HepG2 (cell line): ENCODE results near the gene CFAP97D1. TPM values are rescaled to one million over a fixed set of nuclear protein-coding genes. Genes with fewer than 3 reads are reported as not detected.

Experiments
- ATAC-seq: fragments of 200-7000 bp; cut with Tn5 transposase; 3 replicates; pipeline ENCODE4 v1.9.1; 2020; ENCODE audit warnings: mild to moderate bottlenecking, moderate library complexity
- BruUV-seq: library from RNA; stranded (reverse); fragments of 400-500 nt; replicated peaks from 2 replicates; lab custom pipeline; 2021; lab: Mats Ljungman, UMichigan
- CTCF ChIA-PET: fragments of 300-600 bp; formaldehyde crosslinking; extraction: SDS; loops from one replicate; lab custom pipeline; 2021; ENCODE audit warnings: low total read pairs, inconsistent platforms, low intra/inter-chr PET ratio; lab: Yijun Ruan, JAX
- POLR2A ChIA-PET: fragments of 350-600 bp; sonication (Branson Sonifier 250); formaldehyde crosslinking; loops from one replicate; lab custom pipeline; 2020; ENCODE audit warnings: antibody characterized with exemption, inconsistent platforms; lab: Yijun Ruan, JAX
- DNase-seq: peaks from one replicate; pipeline ENCODE4 v3.0.0-alpha.2; 2015; ENCODE audit warnings: low spot score
- FAIRE-seq: peaks from 3 replicates; lab custom pipeline; 2011; peaks lifted over from hg19 to GRCh38; lab: Jason Lieb, UNC
- H2AFZ ChIP-seq: one replicate; pipeline ENCODE4 v1.6.1; 2011; ENCODE audit warnings: low read length, inconsistent platforms
- H3K27ac ChIP-seq: fragments of 300-600 bp; 3 replicates; pipeline ENCODE4 v1.8.0; 2011; ENCODE audit warnings: mixed run types, mild to moderate bottlenecking, mixed read lengths, low read length, inconsistent platforms; ENCODE audit not compliant: insufficient read depth; ENCODE audit errors: extremely low read length
- H3K27me3 ChIP-seq, 2 experiments: fragments of 200-600 bp in 1 of 2; 2 replicates in 1 of 2; 3 replicates in 1 of 2; pipeline versions ENCODE4 v1.6.0 to v1.8.0; 2011; ENCODE audit warnings: low read length in 2 of 2, mild to moderate bottlenecking in 2 of 2, moderate library complexity in 2 of 2, inconsistent platforms in 1 of 2; ENCODE audit not compliant: insufficient read depth in 2 of 2, control insufficient read depth in 1 of 2
- H3K36me3 ChIP-seq, 2 experiments: fragments of 200-600 bp in 1 of 2; replicated peaks in 1 of 2; 2 replicates in 1 of 2; 3 replicates in 1 of 2; pipeline versions ENCODE4 v1.5.1 to v1.8.0; 2011; ENCODE audit warnings: low read length in 2 of 2, inconsistent platforms in 1 of 2; ENCODE audit not compliant: insufficient read depth in 2 of 2, control insufficient read depth in 1 of 2
- H3K4me1 ChIP-seq: 2 replicates; pipeline ENCODE4 v1.5.1; 2012; ENCODE audit warnings: low read length, inconsistent platforms; ENCODE audit not compliant: insufficient read depth
- H3K4me2 ChIP-seq: 2 replicates; pipeline ENCODE4 v1.6.0; 2011; ENCODE audit warnings: low read depth, low read length, inconsistent platforms
- H3K4me3 ChIP-seq, 3 experiments: fragments of 200-600 bp in 1 of 3; sonication (generic), shearing (Covaris generic) in 1 of 3; replicated peaks in 1 of 3; 2 replicates each; pipeline ENCODE4 v1.5.1; 2011 to 2016; ENCODE audit warnings: low read length in 3 of 3, inconsistent platforms in 2 of 3, low read depth in 2 of 3, mild to moderate bottlenecking in 2 of 3, control low read depth in 1 of 3, mixed read lengths in 1 of 3; ENCODE audit not compliant: insufficient read depth in 1 of 3
- H3K79me2 ChIP-seq: one replicate; pipeline ENCODE4 v1.6.1; 2011; ENCODE audit warnings: low read length, inconsistent platforms; ENCODE audit not compliant: insufficient read depth
- H3K9ac ChIP-seq: 2 replicates; pipeline ENCODE4 v1.6.0; 2011; ENCODE audit warnings: mild to moderate bottlenecking, low read depth, low read length, inconsistent platforms; ENCODE audit not compliant: insufficient read depth
- H3K9me3 ChIP-seq: 2 replicates; pipeline ENCODE4 v1.5.1; 2012; ENCODE audit warnings: mild to moderate bottlenecking, low read length
- H4K20me1 ChIP-seq: 2 replicates; pipeline ENCODE4 v1.6.0; 2011; ENCODE audit warnings: inconsistent platforms, mild to moderate bottlenecking, low read length, moderate library complexity; ENCODE audit not compliant: insufficient read depth
- ARNTL ChIP-seq: sonication (generic); formaldehyde crosslinking; IDR thresholded peaks from 2 replicates; pipeline ENCODE4 v1.4.0; 2020; ENCODE audit warnings: mild to moderate bottlenecking, missing genetic modification reagents
- CREM ChIP-seq, 2 experiments: sonication (generic) in 1 of 2; formaldehyde crosslinking in 1 of 2; IDR thresholded peaks; 2 replicates each; pipeline versions ENCODE4 v1.4.0 to v1.6.1; 2016 to 2020; ENCODE audit warnings: antibody characterized with exemption in 1 of 2, mild to moderate bottlenecking in 1 of 2, missing genetic modification reagents in 1 of 2
- HOXA3 ChIP-seq: sonication (generic); formaldehyde crosslinking; IDR thresholded peaks from 2 replicates; pipeline ENCODE4 v1.5.0; 2020; ENCODE audit warnings: missing genetic modification reagents
- JDP2 ChIP-seq: sonication (generic); formaldehyde crosslinking; IDR thresholded peaks from 2 replicates; pipeline ENCODE4 v1.8.1; 2022; ENCODE audit warnings: missing genetic modification reagents, borderline replicate concordance
- MBD4 ChIP-seq: IDR thresholded peaks from 2 replicates; pipeline ENCODE4 v1.6.1; 2012; ENCODE audit warnings: low read length, inconsistent platforms, borderline replicate concordance
- NAIF1 ChIP-seq: sonication (generic); formaldehyde crosslinking; IDR thresholded peaks from 2 replicates; pipeline ENCODE4 v1.5.0; 2020; ENCODE audit warnings: mild to moderate bottlenecking, missing genetic modification reagents, borderline replicate concordance
- RBAK ChIP-seq: sonication (generic); formaldehyde crosslinking; IDR thresholded peaks from 2 replicates; pipeline ENCODE4 v1.5.1; 2020; ENCODE audit warnings: mild to moderate bottlenecking, missing genetic modification reagents
- SP1 ChIP-seq, 2 experiments: fragments of 450-650 bp in 1 of 2; sonication (generic) in 1 of 2; formaldehyde crosslinking in 1 of 2; IDR thresholded peaks; 2 replicates each; pipeline versions ENCODE4 v1.4.0 to v1.6.1; 2016 to 2020; ENCODE audit warnings: missing genetic modification reagents in 1 of 2
- ZNF589 ChIP-seq: sonication (generic); formaldehyde crosslinking; conservative IDR thresholded peaks from 2 replicates; pipeline ENCODE4 v1.8.0; 2022; ENCODE audit warnings: mild to moderate bottlenecking, moderate library complexity, missing genetic modification reagents
- ZNF777 ChIP-seq: sonication (generic); formaldehyde crosslinking; IDR thresholded peaks from 2 replicates; pipeline ENCODE4 v1.4.0; 2020; ENCODE audit warnings: missing genetic modification reagents
- ZNF792 ChIP-seq: IDR thresholded peaks from 2 replicates; pipeline ENCODE4 v1.6.1; 2016
- WGBS: methylation state at CpG from one replicate; pipeline ENCODE4 v1.1.6; 2017; ENCODE audit warnings: low lambda C conversion rate; 5-methylcytosine and 5-hydroxymethylcytosine counted together
- in situ Hi-C: cut with HindIII; loops from 2 replicates; pipeline ENCODE4 v1.10.0; 2017; ENCODE audit warnings: low pct_unique_long_range_greater_than_20kb; ENCODE audit not compliant: extremely low pct_ligation_motif_present
- intact Hi-C: fragments of 100-400 bp; cut with micrococcal nuclease; formaldehyde crosslinking; loops from one replicate; pipeline ENCODE4 v1.10.0; 2022; ENCODE audit not compliant: unreplicated experiment
- polyA plus RNA-seq, 8 experiments: library from polyadenylated mRNA; depleted of rRNA in 3 of 8; stranded (reverse) in 7 of 8; unstranded in 1 of 8; fragments of >200 nt; fragmentation: Illumina TruSeq in 4 of 8; extraction: Trizol in 4 of 8; gene quantifications; 2 replicates each; pipeline versions ENCODE4 v1.2.1 to v1.2.3, GENCODE V29; 2011 to 2016; ENCODE audit warnings: low read depth in 4 of 8, missing spikeins in 1 of 8, mixed read lengths in 1 of 8; ENCODE audit not compliant: insufficient read depth in 1 of 8
- total RNA-seq, 5 experiments: library from RNA; depleted of rRNA; stranded (reverse); fragments of >200 nt; fragmentation: Illumina TruSeq; extraction: Trizol; gene quantifications; 2 replicates each; pipeline ENCODE4 v1.2.3, GENCODE V29; 2016; ENCODE audit warnings: low read depth in 1 of 5
- TF ChIP-seq, protein P1 (sequence below): sonication (generic); formaldehyde crosslinking; IDR thresholded peaks from 2 replicates; pipeline ENCODE4 v1.5.1; 2020; ENCODE audit warnings: mild to moderate bottlenecking, missing genetic modification reagents, borderline replicate concordance
- TF ChIP-seq, protein P2 (sequence below): sonication (generic); formaldehyde crosslinking; conservative IDR thresholded peaks from 2 replicates; pipeline ENCODE4 v1.4.0; 2020; ENCODE audit warnings: missing genetic modification reagents
- TF ChIP-seq, protein P3 (sequence below): sonication (generic); formaldehyde crosslinking; IDR thresholded peaks from 2 replicates; pipeline ENCODE4 v1.4.0; 2020; ENCODE audit warnings: missing genetic modification reagents

The CFAP97D1 gene
- total and polyA plus RNA-seq, 2 of the 13 experiments (the other 11 are each of a cell fraction or from before 2014, with no cell fraction given) = 0.02 TPM; not detected in 1

DNA sequence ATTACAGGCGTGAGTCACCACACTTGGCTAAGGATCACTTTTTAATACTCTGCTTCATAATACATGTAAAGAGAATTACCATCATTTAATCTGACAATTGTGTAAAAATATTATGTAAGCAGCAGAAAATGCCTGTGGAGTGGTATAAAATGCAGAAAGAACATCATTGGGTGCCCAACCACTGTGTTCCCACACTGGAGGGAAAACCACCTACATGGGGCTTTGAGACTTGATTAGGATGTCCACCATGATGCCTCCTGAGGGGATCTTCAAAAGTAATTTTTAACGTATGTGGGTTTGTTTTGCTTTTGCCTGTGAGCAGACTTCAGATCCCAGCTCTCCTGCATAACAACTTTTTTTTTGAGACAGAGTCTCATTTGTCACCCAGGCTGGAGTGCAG is 18.8 kb downstream of the CFAP97D1 start:
- Histone ChIP-seq H3K27me3 (0 out of 5 replicates have a peak, but pooled peaks cover 0 to 10% of the 10 kb centered on the region in 2 experiments), H3K4me1 (peaks cover 53% of the 10 kb centered on the region), H3K9ac (no peak overlapping the region), H2AFZ (no peak overlapping the region), H3K9me3 (no peaks in the 10 kb centered on the region), H4K20me1 (no peaks in the 10 kb centered on the region), H3K27ac (no peak overlapping the region), H3K36me3 (no peaks in the 10 kb centered on the region), H3K4me2 (no peak overlapping the region), H3K4me3 (no peak overlapping the region), H3K79me2 (no peaks in the 10 kb centered on the region)
- intact Hi-C loops (no loop called here), in situ Hi-C loops (no loop called here)
- CTCF ChIA-PET = no interaction called here
- DNase-seq (no peak), FAIRE-seq (no peak), ATAC-seq (no peak)
- POLR2A ChIA-PET = no interaction called here
- 82% methylated on average over 2 of the region's 2 CpGs for WGBS
- no TSS peak for BruUV-seq
- no peak for TF ChIP-seq ZNF777 (CRISPR knock-in tag)
- no peak for TF ChIP-seq ARNTL (CRISPR knock-in tag)
- TF ChIP-seq HOXA3 (CRISPR knock-in tag) = no peak
- no peak for TF ChIP-seq NAIF1
- TF ChIP-seq, protein P1, sequence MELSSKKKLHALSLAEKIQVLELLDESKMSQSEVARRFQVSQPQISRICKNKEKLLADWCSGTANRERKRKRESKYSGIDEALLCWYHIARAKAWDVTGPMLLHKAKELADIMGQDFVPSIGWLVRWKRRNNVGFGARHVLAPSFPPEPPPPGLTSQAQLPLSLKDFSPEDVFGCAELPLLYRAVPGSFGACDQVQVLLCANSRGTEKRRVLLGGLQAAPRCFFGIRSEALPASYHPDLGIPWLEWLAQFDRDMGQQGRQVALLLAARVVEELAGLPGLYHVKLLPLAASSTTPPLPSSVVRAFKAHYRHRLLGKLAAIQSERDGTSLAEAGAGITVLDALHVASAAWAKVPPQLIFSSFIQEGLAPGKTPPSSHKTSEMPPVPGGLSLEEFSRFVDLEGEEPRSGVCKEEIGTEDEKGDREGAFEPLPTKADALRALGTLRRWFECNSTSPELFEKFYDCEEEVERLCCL (CRISPR knock-in tag) = no peak
- TF ChIP-seq, protein P2, sequence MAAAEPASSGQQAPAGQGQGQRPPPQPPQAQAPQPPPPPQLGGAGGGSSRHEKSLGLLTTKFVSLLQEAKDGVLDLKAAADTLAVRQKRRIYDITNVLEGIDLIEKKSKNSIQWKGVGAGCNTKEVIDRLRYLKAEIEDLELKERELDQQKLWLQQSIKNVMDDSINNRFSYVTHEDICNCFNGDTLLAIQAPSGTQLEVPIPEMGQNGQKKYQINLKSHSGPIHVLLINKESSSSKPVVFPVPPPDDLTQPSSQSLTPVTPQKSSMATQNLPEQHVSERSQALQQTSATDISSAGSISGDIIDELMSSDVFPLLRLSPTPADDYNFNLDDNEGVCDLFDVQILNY (CRISPR knock-in tag) = no peak

DNA sequence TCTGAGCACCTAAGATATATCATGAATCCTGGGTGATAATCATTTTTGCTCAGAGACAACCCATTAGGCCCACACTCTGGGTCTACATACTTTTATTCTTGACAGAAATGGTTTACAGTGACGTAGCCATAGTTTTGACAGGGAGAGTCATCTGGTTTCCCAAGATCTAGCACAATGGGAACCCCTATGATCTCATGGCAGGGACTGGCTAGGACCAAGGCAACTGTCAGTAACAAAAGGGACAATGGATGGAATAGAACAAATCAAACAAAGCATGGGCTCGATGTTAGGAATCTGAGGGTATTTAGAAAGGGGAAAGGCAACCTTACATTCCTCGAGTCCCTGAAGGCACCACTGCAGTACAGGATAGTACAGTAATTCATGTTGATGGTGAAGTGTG is 20.5 kb downstream of the CFAP97D1 start:
- ChIA-PET POLR2A (interaction anchor here (1.0 kb wide), 1 partner anchor 22 kb away, joined by 3 read pairs; the partner anchor contains the start of gene DUSP3), CTCF (no interaction called here)
- Histone ChIP-seq H2AFZ (no peak overlapping the region), H3K9me3 (no peaks in the 10 kb centered on the region), H3K79me2 (no peaks in the 10 kb centered on the region), H3K27me3 (0 out of 5 replicates have a peak, but pooled peaks cover 0 to 10% of the 10 kb centered on the region in 2 experiments), H3K4me2 (no peak overlapping the region), H3K36me3 (no peaks in the 10 kb centered on the region), H3K4me1 (peaks cover 54% of the 10 kb centered on the region), H3K4me3 (no peak overlapping the region), H3K27ac (no peak overlapping the region), H3K9ac (no peak overlapping the region), H4K20me1 (no peaks in the 10 kb centered on the region)
- DNase-seq (peak; percentile 37), ATAC-seq (no peak), FAIRE-seq (no peak)
- BruUV-seq = no TSS peak
- in situ Hi-C loops (no loop called here), intact Hi-C loops (no loop called here)
- WGBS = 82% methylated on average over 3 of the region's 3 CpGs
- TF ChIP-seq CREM (IDR thresholded peaks at IDR 0.05) (no peak), CREM (CRISPR knock-in tag; IDR thresholded peaks at IDR 0.05) (no peak), MBD4 (no peak), SP1 (IDR thresholded peaks at IDR 0.05) (no peak), SP1 (CRISPR knock-in tag; IDR thresholded peaks at IDR 0.05) (no peak), RBAK (no peak), JDP2 (CRISPR knock-in tag) (no peak), ZNF792 (no peak), ZNF589 (CRISPR knock-in tag) (no peak)
- TF ChIP-seq, protein P3, sequence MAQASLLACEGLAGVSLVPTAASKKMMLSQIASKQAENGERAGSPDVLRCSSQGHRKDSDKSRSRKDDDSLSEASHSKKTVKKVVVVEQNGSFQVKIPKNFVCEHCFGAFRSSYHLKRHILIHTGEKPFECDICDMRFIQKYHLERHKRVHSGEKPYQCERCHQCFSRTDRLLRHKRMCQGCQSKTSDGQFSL = no peak
